CD14-positive monocyte (primary cell): ENCODE data around the gene MEGF8. TPM values are rescaled to one million over a fixed set of nuclear protein-coding genes. Genes with fewer than 3 reads are reported as not detected.

Experiments
- DNase-seq, 3 donors: peaks; one replicate each; pipeline ENCODE4 v3.0.0-alpha.2; 2011 to 2022
- H2AFZ ChIP-seq: 2 replicates; pipeline ENCODE4 v1.6.0; 2012; ENCODE audit warnings: mild to moderate bottlenecking, low read depth, low read length, inconsistent platforms; ENCODE audit not compliant: insufficient read depth, poor library complexity, severe bottlenecking
- H3K27ac ChIP-seq, 2 donors: 1 replicate in 1 of 2; 2 replicates in 1 of 2; pipeline ENCODE4 v1.5.1; 2012 to 2013; ENCODE audit warnings: low read length in 2 of 2, control low read depth in 1 of 2, inconsistent platforms in 1 of 2, low read depth in 1 of 2, mild to moderate bottlenecking in 1 of 2
- H3K27me3 ChIP-seq, 2 donors: one replicate each; pipeline versions ENCODE4 v1.6.0 to v1.6.1; 2011 to 2013; ENCODE audit warnings: low read length in 2 of 2; ENCODE audit not compliant: control insufficient read depth in 2 of 2, insufficient read depth in 2 of 2
- H3K36me3 ChIP-seq, 2 donors: replicated peaks in 1 of 2; 1 replicate in 1 of 2; 2 replicates in 1 of 2; pipeline versions ENCODE4 v1.5.1 to v1.6.1; 2012 to 2013; ENCODE audit warnings: low read length in 2 of 2, control low read depth in 1 of 2, inconsistent platforms in 1 of 2, mild to moderate bottlenecking in 1 of 2; ENCODE audit not compliant: insufficient read depth in 2 of 2, control insufficient read depth in 1 of 2
- H3K4me1 ChIP-seq, 2 donors: 1 replicate in 1 of 2; 2 replicates in 1 of 2; pipeline versions ENCODE4 v1.5.1 to v1.6.1; 2012 to 2013; ENCODE audit warnings: low read length in 2 of 2, control low read depth in 1 of 2, inconsistent platforms in 1 of 2, mild to moderate bottlenecking in 1 of 2, moderate library complexity in 1 of 2; ENCODE audit not compliant: insufficient read depth in 2 of 2, control insufficient read depth in 1 of 2
- H3K4me2 ChIP-seq: replicated peaks from 2 replicates; pipeline ENCODE3; 2012; ENCODE audit warnings: low read length, moderate library complexity, mild to moderate bottlenecking; ENCODE audit not compliant: poor library complexity, severe bottlenecking; ENCODE audit errors: extremely low read depth
- H3K4me3 ChIP-seq, 3 experiments: fragments of 200-600 bp in 1 of 3; sonication (generic) in 1 of 3; replicated peaks in 1 of 3; 1 replicate in 2 of 3; 2 replicates in 1 of 3; pipeline ENCODE4 v1.5.1; 2011 to 2013; ENCODE audit warnings: low read length in 3 of 3, mild to moderate bottlenecking in 3 of 3, control low read depth in 2 of 3, low read depth in 2 of 3, inconsistent platforms in 1 of 3, moderate library complexity in 1 of 3
- H3K79me2 ChIP-seq: 2 replicates; pipeline ENCODE4 v1.6.0; 2012; ENCODE audit warnings: mild to moderate bottlenecking, control low read depth, inconsistent platforms, low read length, moderate library complexity; ENCODE audit not compliant: insufficient read depth
- H3K9ac ChIP-seq: 2 replicates; pipeline ENCODE4 v1.6.0; 2017; ENCODE audit warnings: low read length, mild to moderate bottlenecking; ENCODE audit not compliant: insufficient read depth, poor library complexity, severe bottlenecking
- H3K9me3 ChIP-seq, 2 donors: replicated peaks in 1 of 2; 1 replicate in 1 of 2; 2 replicates in 1 of 2; pipeline versions ENCODE4 v1.5.1 to v1.6.1; 2012 to 2013; ENCODE audit warnings: low read length in 2 of 2, control low read depth in 1 of 2; ENCODE audit not compliant: control insufficient read depth in 1 of 2, insufficient read depth in 1 of 2
- H4K20me1 ChIP-seq: 2 replicates; pipeline ENCODE4 v1.6.0; 2012; ENCODE audit warnings: mild to moderate bottlenecking, low read length, control low read depth, moderate library complexity; ENCODE audit not compliant: insufficient read depth
- H3K27ac Mint-ChIP-seq, 7 donors: one replicate each; pipeline ENCODE4 v1.8.0; 2020; ENCODE audit warnings: mild to moderate bottlenecking in 7 of 7, mixed read lengths in 7 of 7, moderate library complexity in 6 of 7, inconsistent platforms in 2 of 7
- H3K27me3 Mint-ChIP-seq, 3 donors: one replicate each; pipeline ENCODE4 v1.8.0; 2021 to 2022; ENCODE audit warnings: low read depth in 3 of 3, mild to moderate bottlenecking in 3 of 3, mixed read lengths in 3 of 3, moderate library complexity in 3 of 3, inconsistent platforms in 1 of 3
- H3K36me3 Mint-ChIP-seq, 2 donors: one replicate each; pipeline ENCODE4 v1.8.0; 2020; ENCODE audit warnings: mixed read lengths in 2 of 2, inconsistent platforms in 1 of 2, mild to moderate bottlenecking in 1 of 2
- H3K4me1 Mint-ChIP-seq: one replicate; pipeline ENCODE4 v1.8.0; 2020; ENCODE audit warnings: mild to moderate bottlenecking, mixed read lengths
- H3K4me3 Mint-ChIP-seq, 2 donors: one replicate each; pipeline ENCODE4 v1.8.0; 2020; ENCODE audit warnings: mild to moderate bottlenecking in 2 of 2, mixed read lengths in 2 of 2, moderate library complexity in 1 of 2
- H3K9me3 Mint-ChIP-seq, 7 donors: one replicate each; pipeline ENCODE4 v1.8.0; 2020 to 2022; ENCODE audit warnings: mixed read lengths in 7 of 7, mild to moderate bottlenecking in 6 of 7, moderate library complexity in 6 of 7, inconsistent platforms in 2 of 7
- CTCF ChIP-seq: fragments of 200-600 bp; IDR thresholded peaks from one replicate; pipeline ENCODE4 v1.8.0; 2022; ENCODE audit warnings: antibody characterized with exemption, mild to moderate bottlenecking
- WGBS: methylation state at CpG from one replicate; pipeline ENCODE4 v1.1.5; 2013; ENCODE audit warnings: missing lambda C conversion rate; ENCODE audit not compliant: insufficient coverage; 5-methylcytosine and 5-hydroxymethylcytosine counted together
- intact Hi-C, 2 donors: fragments of 100-400 bp; cut with micrococcal nuclease; formaldehyde crosslinking; loops; one replicate each; pipeline versions ENCODE4 v1.15.0 to v1.15.1; 2023
- polyA plus RNA-seq, 3 donors: library from polyadenylated mRNA; depleted of rRNA in 1 of 3; unstranded in 2 of 3; stranded (reverse) in 1 of 3; fragments of 300-500 nt in 2 of 3; fragments of >200 nt in 1 of 3; fragmentation: Illumina TruSeq in 2 of 3; gene quantifications; 1 replicate in 2 of 3; 2 replicates in 1 of 3; pipeline ENCODE4 v1.2.3, GENCODE V29; 2012 to 2021

MEGF8 gene
- polyA plus RNA-seq, 3 donors, result 0.15 to 2.7 (median 0.27) TPM

DNA sequence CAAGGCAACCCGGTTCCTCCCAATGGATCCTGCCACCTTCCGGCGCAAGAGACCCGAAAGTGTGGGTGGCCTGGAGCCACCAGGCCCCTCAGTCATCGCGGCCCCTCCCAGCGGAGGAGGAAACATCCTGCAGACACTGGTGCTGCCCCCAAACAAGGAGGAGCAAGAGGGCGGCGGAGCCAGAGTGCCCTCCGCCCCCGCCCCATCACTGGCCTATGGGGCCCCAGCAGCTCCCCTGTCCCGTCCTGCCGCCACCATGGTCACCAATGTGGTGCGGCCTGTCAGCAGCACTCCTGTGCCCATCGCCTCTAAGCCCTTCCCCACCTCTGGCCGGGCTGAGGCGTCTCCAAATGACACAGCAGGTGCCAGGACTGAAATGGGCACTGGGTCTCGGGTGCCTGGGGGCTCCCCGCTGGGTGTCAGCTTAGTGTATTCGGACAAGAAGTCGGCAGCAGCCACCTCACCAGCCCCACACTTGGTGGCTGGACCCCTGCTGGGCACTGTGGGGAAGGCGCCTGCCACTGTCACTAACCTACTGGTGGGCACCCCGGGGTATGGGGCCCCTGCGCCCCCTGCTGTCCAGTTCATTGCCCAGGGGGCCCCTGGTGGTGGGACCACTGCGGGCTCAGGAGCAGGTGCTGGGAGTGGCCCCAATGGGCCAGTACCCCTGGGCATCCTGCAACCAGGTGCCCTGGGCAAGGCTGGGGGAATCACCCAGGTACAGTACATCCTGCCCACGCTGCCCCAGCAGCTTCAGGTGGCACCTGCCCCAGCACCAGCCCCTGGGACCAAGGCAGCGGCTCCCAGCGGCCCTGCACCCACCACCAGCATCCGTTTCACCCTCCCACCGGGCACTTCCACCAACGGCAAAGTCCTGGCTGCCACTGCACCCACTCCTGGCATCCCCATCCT, 34.7 kb upstream of the MEGF8 start:
- H3K4me3 Mint-ChIP-seq, result no peak overlapping the region
- Histone ChIP-seq H3K79me2 (peaks cover 17% of the 10 kb centered on the region), H3K9ac (no peak overlapping the region), H3K27me3 (no peaks in the 10 kb centered on the region), H3K4me3 (no peak overlapping the region), H3K4me2 (no peak overlapping the region), H2AFZ (no peak overlapping the region), H3K9me3 (no peaks in the 10 kb centered on the region), H3K27ac (no peak overlapping the region), H3K36me3 (peaks cover 78 to 86% of the 10 kb centered on the region in 2 donors), H3K4me1 (peaks cover 17 to 26% of the 10 kb centered on the region in 2 donors), H4K20me1 (peaks cover 84% of the 10 kb centered on the region)
- H3K36me3 Mint-ChIP-seq, result peaks cover 59 to 81% of the 10 kb centered on the region in 2 donors
- H3K4me1 Mint-ChIP-seq, result peaks cover 21% of the 10 kb centered on the region
- TF ChIP-seq CTCF, result peak; percentile 72
- H3K27me3 Mint-ChIP-seq, result peaks cover 0 to 3% (median 0%) of the 10 kb centered on the region in 3 donors
- peak in 2 of 3 donors; percentile 36 to 38 for DNase-seq
- WGBS, result 88% methylated on average over 28 of the region's 31 CpGs
- no peak overlapping the region for H3K27ac Mint-ChIP-seq
- H3K9me3 Mint-ChIP-seq, result no peaks in the 10 kb centered on the region
- intact Hi-C loops, result loop anchor here in 1 of 2 donors (10.0 kb wide), 1 partner anchor 186 kb away; no protein-coding TSS in a partner anchor

DNA sequence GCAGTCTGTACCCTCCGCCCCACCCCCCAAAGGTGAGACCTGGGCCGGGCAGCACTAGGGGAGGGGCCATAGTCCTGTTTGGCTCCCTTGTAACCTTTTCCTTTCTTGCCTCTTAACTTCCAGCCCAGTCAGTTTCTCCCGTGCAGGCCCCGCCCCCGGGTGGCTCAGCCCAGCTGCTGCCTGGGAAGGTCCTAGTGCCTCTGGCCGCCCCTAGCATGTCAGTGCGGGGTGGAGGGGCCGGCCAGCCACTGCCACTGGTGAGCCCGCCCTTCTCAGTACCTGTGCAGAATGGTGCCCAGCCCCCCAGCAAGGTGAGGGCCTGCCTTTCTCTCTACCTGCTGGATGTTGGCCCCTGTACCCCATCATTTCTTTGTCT, 34.0 kb upstream of the MEGF8 start:
- H3K4me3 Mint-ChIP-seq, result no peak overlapping the region
- peaks cover 78 to 86% of the 10 kb centered on the region in 2 donors for H3K36me3 ChIP-seq
- H3K27me3 Mint-ChIP-seq, result peaks cover 0 to 3% (median 0%) of the 10 kb centered on the region in 3 donors
- H3K9me3 ChIP-seq, result no peaks in the 10 kb centered on the region
- no peak overlapping the region for H3K4me2 ChIP-seq
- intact Hi-C loops, result loop anchor here in 1 of 2 donors (10.0 kb wide), 1 partner anchor 187 kb away; no protein-coding TSS in a partner anchor
- H3K36me3 Mint-ChIP-seq, result peaks cover 59 to 81% of the 10 kb centered on the region in 2 donors
- no peaks in the 10 kb centered on the region for H3K9me3 Mint-ChIP-seq
- peak overlapping the region in 2 of 7 donors; percentile 9 to 84 for H3K27ac Mint-ChIP-seq
- H2AFZ ChIP-seq, result no peak overlapping the region
- H3K27ac ChIP-seq, result no peak overlapping the region
- peaks cover 10% of the 10 kb centered on the region for H3K79me2 ChIP-seq
- H3K4me1 Mint-ChIP-seq, result peaks cover 15% of the 10 kb centered on the region
- DNase-seq, result no peak
- H3K27me3 ChIP-seq, result no peaks in the 10 kb centered on the region
- no peak overlapping the region for H3K4me3 ChIP-seq
- 88% methylated on average over 7 of the region's 9 CpGs for WGBS
- no peak for TF ChIP-seq CTCF
- peaks cover 11 to 19% of the 10 kb centered on the region in 2 donors for H3K4me1 ChIP-seq
- H3K9ac ChIP-seq, result no peak overlapping the region
- H4K20me1 ChIP-seq, result peaks cover 86% of the 10 kb centered on the region
